HepG2 (cell line): ENCODE data around the gene GPR176. TPM values are rescaled to one million over a fixed set of nuclear protein-coding genes. Genes with fewer than 3 reads are reported as not detected.

Experiments
- ATAC-seq: fragments of 200-7000 bp; cut with Tn5 transposase; 3 replicates; pipeline ENCODE4 v1.9.1; 2020; ENCODE audit warnings: mild to moderate bottlenecking, moderate library complexity
- BruUV-seq: library from RNA; stranded (reverse); fragments of 400-500 nt; replicated peaks from 2 replicates; lab custom pipeline; 2021; lab: Mats Ljungman, UMichigan
- CTCF ChIA-PET: fragments of 300-600 bp; formaldehyde crosslinking; extraction: SDS; loops from one replicate; lab custom pipeline; 2021; ENCODE audit warnings: low total read pairs, inconsistent platforms, low intra/inter-chr PET ratio; lab: Yijun Ruan, JAX
- POLR2A ChIA-PET: fragments of 350-600 bp; sonication (Branson Sonifier 250); formaldehyde crosslinking; loops from one replicate; lab custom pipeline; 2020; ENCODE audit warnings: antibody characterized with exemption, inconsistent platforms; lab: Yijun Ruan, JAX
- DNase-seq: peaks from one replicate; pipeline ENCODE4 v3.0.0-alpha.2; 2015; ENCODE audit warnings: low spot score
- FAIRE-seq: peaks from 3 replicates; lab custom pipeline; 2011; peaks lifted over from hg19 to GRCh38; lab: Jason Lieb, UNC
- H2AFZ ChIP-seq: one replicate; pipeline ENCODE4 v1.6.1; 2011; ENCODE audit warnings: low read length, inconsistent platforms
- H3K27ac ChIP-seq: fragments of 300-600 bp; 3 replicates; pipeline ENCODE4 v1.8.0; 2011; ENCODE audit warnings: mixed run types, mild to moderate bottlenecking, mixed read lengths, low read length, inconsistent platforms; ENCODE audit not compliant: insufficient read depth; ENCODE audit errors: extremely low read length
- H3K27me3 ChIP-seq, 2 experiments: fragments of 200-600 bp in 1 of 2; 2 replicates in 1 of 2; 3 replicates in 1 of 2; pipeline versions ENCODE4 v1.6.0 to v1.8.0; 2011; ENCODE audit warnings: low read length in 2 of 2, mild to moderate bottlenecking in 2 of 2, moderate library complexity in 2 of 2, inconsistent platforms in 1 of 2; ENCODE audit not compliant: insufficient read depth in 2 of 2, control insufficient read depth in 1 of 2
- H3K36me3 ChIP-seq, 2 experiments: fragments of 200-600 bp in 1 of 2; replicated peaks in 1 of 2; 2 replicates in 1 of 2; 3 replicates in 1 of 2; pipeline versions ENCODE4 v1.5.1 to v1.8.0; 2011; ENCODE audit warnings: low read length in 2 of 2, inconsistent platforms in 1 of 2; ENCODE audit not compliant: insufficient read depth in 2 of 2, control insufficient read depth in 1 of 2
- H3K4me1 ChIP-seq: 2 replicates; pipeline ENCODE4 v1.5.1; 2012; ENCODE audit warnings: low read length, inconsistent platforms; ENCODE audit not compliant: insufficient read depth
- H3K4me2 ChIP-seq: 2 replicates; pipeline ENCODE4 v1.6.0; 2011; ENCODE audit warnings: low read depth, low read length, inconsistent platforms
- H3K4me3 ChIP-seq, 3 experiments: fragments of 200-600 bp in 1 of 3; sonication (generic), shearing (Covaris generic) in 1 of 3; replicated peaks in 1 of 3; 2 replicates each; pipeline ENCODE4 v1.5.1; 2011 to 2016; ENCODE audit warnings: low read length in 3 of 3, inconsistent platforms in 2 of 3, low read depth in 2 of 3, mild to moderate bottlenecking in 2 of 3, control low read depth in 1 of 3, mixed read lengths in 1 of 3; ENCODE audit not compliant: insufficient read depth in 1 of 3
- H3K79me2 ChIP-seq: one replicate; pipeline ENCODE4 v1.6.1; 2011; ENCODE audit warnings: low read length, inconsistent platforms; ENCODE audit not compliant: insufficient read depth
- H3K9ac ChIP-seq: 2 replicates; pipeline ENCODE4 v1.6.0; 2011; ENCODE audit warnings: mild to moderate bottlenecking, low read depth, low read length, inconsistent platforms; ENCODE audit not compliant: insufficient read depth
- H3K9me3 ChIP-seq: 2 replicates; pipeline ENCODE4 v1.5.1; 2012; ENCODE audit warnings: mild to moderate bottlenecking, low read length
- H4K20me1 ChIP-seq: 2 replicates; pipeline ENCODE4 v1.6.0; 2011; ENCODE audit warnings: inconsistent platforms, mild to moderate bottlenecking, low read length, moderate library complexity; ENCODE audit not compliant: insufficient read depth
- ARNT ChIP-seq: fragments of 450-650 bp; IDR thresholded peaks from 2 replicates; pipeline ENCODE4 v1.6.1; 2017
- MED8 ChIP-seq: sonication (generic); formaldehyde crosslinking; IDR thresholded peaks from 2 replicates; pipeline ENCODE4 v1.8.1; 2023; ENCODE audit warnings: mild to moderate bottlenecking, missing genetic modification reagents; ENCODE audit not compliant: insufficient replicate concordance
- RBFOX2 ChIP-seq: fragments of 200-400 bp; formaldehyde crosslinking; IDR thresholded peaks from 2 replicates; pipeline ENCODE4 v1.6.1; 2017; ENCODE audit warnings: low read depth, mild to moderate bottlenecking, low read length
- TBL1XR1 ChIP-seq: fragments of 150-350 bp; IDR thresholded peaks from 2 replicates; pipeline ENCODE4 v1.6.1; 2014; ENCODE audit warnings: borderline replicate concordance, low read length; ENCODE audit not compliant: partially characterized antibody
- ZBTB20 ChIP-seq: sonication (generic); formaldehyde crosslinking; IDR thresholded peaks from 2 replicates; pipeline ENCODE4 v1.8.1; 2023; ENCODE audit warnings: missing genetic modification reagents, low read depth, mild to moderate bottlenecking, borderline replicate concordance
- WGBS: methylation state at CpG from one replicate; pipeline ENCODE4 v1.1.6; 2017; ENCODE audit warnings: low lambda C conversion rate; 5-methylcytosine and 5-hydroxymethylcytosine counted together
- in situ Hi-C: cut with HindIII; loops from 2 replicates; pipeline ENCODE4 v1.10.0; 2017; ENCODE audit warnings: low pct_unique_long_range_greater_than_20kb; ENCODE audit not compliant: extremely low pct_ligation_motif_present
- intact Hi-C: fragments of 100-400 bp; cut with micrococcal nuclease; formaldehyde crosslinking; loops from one replicate; pipeline ENCODE4 v1.10.0; 2022; ENCODE audit not compliant: unreplicated experiment
- polyA plus RNA-seq, 8 experiments: library from polyadenylated mRNA; depleted of rRNA in 3 of 8; stranded (reverse) in 7 of 8; unstranded in 1 of 8; fragments of >200 nt; fragmentation: Illumina TruSeq in 4 of 8; extraction: Trizol in 4 of 8; gene quantifications; 2 replicates each; pipeline versions ENCODE4 v1.2.1 to v1.2.3, GENCODE V29; 2011 to 2016; ENCODE audit warnings: low read depth in 4 of 8, missing spikeins in 1 of 8, mixed read lengths in 1 of 8; ENCODE audit not compliant: insufficient read depth in 1 of 8
- total RNA-seq, 5 experiments: library from RNA; depleted of rRNA; stranded (reverse); fragments of >200 nt; fragmentation: Illumina TruSeq; extraction: Trizol; gene quantifications; 2 replicates each; pipeline ENCODE4 v1.2.3, GENCODE V29; 2016; ENCODE audit warnings: low read depth in 1 of 5
- TF ChIP-seq, protein P1 (sequence below): sonication (generic); formaldehyde crosslinking; IDR thresholded peaks from 2 replicates; pipeline ENCODE4 v1.4.0; 2020; ENCODE audit warnings: missing genetic modification reagents
- TF ChIP-seq, protein P2 (sequence below): sonication (generic); formaldehyde crosslinking; IDR thresholded peaks from 2 replicates; pipeline ENCODE4 v1.5.1; 2020; ENCODE audit warnings: mild to moderate bottlenecking, missing genetic modification reagents, moderate library complexity

GPR176 gene
- total and polyA plus RNA-seq, 2 of the 13 experiments (the other 11 are each of a cell fraction or from before 2014, with no cell fraction given) = 0.11 to 0.20 TPM

DNA sequence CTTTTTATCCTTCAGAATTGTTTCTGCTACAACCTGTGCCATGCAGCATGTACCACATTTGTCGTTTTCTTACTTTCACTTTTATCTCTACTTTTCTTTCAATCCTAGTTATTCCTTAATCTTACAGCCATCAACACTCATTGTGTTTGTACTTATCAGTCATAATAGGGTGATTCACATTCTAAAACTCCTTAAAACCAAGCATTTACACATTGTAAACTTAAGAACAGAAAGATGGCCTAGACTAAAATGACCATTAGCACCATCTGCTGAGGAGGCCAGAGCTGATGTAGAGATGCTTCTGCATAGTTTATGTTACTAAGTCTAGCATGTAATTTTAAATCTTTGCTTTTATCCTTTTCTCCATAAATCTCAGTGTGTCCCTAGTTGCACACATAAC is 39.3 kb upstream of the GPR176 start:
- Histone ChIP-seq H3K4me2 (no peak overlapping the region), H3K27ac (no peak overlapping the region), H3K9ac (no peak overlapping the region), H2AFZ (no peak overlapping the region), H3K4me1 (no peaks in the 10 kb centered on the region), H3K36me3 (peaks cover 16 to 72% of the 10 kb centered on the region in 2 experiments), H3K9me3 (no peaks in the 10 kb centered on the region), H3K27me3 (no peaks in the 10 kb centered on the region), H3K4me3 (no peak overlapping the region), H3K79me2 (no peaks in the 10 kb centered on the region), H4K20me1 (no peaks in the 10 kb centered on the region)
- BruUV-seq = no TSS peak
- ATAC-seq (no peak), FAIRE-seq (no peak), DNase-seq (no peak)
- intact Hi-C loops (no loop called here), in situ Hi-C loops (no loop called here)
- CTCF ChIA-PET = no interaction called here
- TF ChIP-seq RBFOX2 (no peak), MED8 (CRISPR knock-in tag) (no peak), ZBTB20 (CRISPR knock-in tag) (no peak), TBL1XR1 (no peak), ARNT (no peak)
- TF ChIP-seq, protein P1, sequence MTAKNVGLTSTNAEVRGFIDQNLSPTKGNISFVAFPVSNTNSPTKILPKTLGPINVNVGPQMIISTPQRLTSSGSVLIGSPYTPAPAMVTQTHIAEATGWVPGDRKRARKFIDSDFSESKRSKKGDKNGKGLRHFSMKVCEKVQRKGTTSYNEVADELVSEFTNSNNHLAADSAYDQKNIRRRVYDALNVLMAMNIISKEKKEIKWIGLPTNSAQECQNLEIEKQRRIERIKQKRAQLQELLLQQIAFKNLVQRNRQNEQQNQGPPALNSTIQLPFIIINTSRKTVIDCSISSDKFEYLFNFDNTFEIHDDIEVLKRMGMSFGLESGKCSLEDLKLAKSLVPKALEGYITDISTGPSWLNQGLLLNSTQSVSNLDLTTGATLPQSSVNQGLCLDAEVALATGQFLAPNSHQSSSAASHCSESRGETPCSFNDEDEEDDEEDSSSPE (CRISPR knock-in tag) = no peak
- TF ChIP-seq, protein P2, sequence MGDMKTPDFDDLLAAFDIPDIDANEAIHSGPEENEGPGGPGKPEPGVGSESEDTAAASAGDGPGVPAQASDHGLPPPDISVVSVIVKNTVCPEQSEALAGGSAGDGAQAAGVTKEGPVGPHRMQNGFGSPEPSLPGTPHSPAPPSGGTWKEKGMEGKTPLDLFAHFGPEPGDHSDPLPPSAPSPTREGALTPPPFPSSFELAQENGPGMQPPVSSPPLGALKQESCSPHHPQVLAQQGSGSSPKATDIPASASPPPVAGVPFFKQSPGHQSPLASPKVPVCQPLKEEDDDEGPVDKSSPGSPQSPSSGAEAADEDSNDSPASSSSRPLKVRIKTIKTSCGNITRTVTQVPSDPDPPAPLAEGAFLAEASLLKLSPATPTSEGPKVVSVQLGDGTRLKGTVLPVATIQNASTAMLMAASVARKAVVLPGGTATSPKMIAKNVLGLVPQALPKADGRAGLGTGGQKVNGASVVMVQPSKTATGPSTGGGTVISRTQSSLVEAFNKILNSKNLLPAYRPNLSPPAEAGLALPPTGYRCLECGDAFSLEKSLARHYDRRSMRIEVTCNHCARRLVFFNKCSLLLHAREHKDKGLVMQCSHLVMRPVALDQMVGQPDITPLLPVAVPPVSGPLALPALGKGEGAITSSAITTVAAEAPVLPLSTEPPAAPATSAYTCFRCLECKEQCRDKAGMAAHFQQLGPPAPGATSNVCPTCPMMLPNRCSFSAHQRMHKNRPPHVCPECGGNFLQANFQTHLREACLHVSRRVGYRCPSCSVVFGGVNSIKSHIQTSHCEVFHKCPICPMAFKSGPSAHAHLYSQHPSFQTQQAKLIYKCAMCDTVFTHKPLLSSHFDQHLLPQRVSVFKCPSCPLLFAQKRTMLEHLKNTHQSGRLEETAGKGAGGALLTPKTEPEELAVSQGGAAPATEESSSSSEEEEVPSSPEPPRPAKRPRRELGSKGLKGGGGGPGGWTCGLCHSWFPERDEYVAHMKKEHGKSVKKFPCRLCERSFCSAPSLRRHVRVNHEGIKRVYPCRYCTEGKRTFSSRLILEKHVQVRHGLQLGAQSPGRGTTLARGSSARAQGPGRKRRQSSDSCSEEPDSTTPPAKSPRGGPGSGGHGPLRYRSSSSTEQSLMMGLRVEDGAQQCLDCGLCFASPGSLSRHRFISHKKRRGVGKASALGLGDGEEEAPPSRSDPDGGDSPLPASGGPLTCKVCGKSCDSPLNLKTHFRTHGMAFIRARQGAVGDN (CRISPR knock-in tag) = no peak
- POLR2A ChIA-PET = no interaction called here
- WGBS = 96% methylated on average over 1 of the region's 1 CpG
